ENCODE measurements around the gene AKAP13. TPM values are rescaled to one million over a fixed set of nuclear protein-coding genes. Genes with fewer than 3 reads are reported as not detected.
A peak's percentile ranks its signal among the peaks of the same experiment; 100 is the strongest.

Gene AKAP13
- polyA plus RNA-seq, 3 donors, result 47.9 to 99.7 (median 92.6) TPM

DNA sequence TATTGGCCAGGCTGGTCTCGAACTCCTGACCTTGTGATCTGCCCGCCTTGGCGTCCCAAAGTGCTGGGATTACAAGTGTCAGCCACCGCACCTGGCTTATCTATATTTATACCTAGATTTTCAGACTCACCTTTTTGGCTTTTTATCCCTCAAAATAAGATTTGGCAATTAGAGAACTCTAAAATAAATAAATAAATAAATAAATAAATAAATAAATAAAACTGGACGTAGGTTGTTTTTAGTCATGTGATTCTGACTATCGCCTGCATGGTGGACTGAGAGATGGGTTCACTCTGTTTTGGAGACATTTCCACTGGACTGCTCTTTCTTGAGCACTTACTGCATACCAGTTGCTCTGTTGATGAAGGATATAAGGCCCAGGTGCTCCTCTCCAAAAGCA, 46.2 kb upstream of the AKAP13 start:
- Histone ChIP-seq H3K4me3 (replicated peaks in 1 of 3; ENCODE audit: low read depth in 2 of 3, low read length in 3 of 3) (no peak overlapping the region), H3K4me1 (ENCODE audit: control insufficient read depth in 1 of 2, insufficient read depth in 2 of 2, low read length in 2 of 2) (peaks cover 19 to 23% of the 10 kb centered on the region in 2 donors), H4K20me1 (ENCODE audit: insufficient read depth, low read length) (no peaks in the 10 kb centered on the region), H3K9ac (ENCODE audit: insufficient read depth, low read length, poor library complexity, severe bottlenecking) (no peak overlapping the region), H3K27ac (ENCODE audit: low read depth in 1 of 2, low read length in 2 of 2) (no peak overlapping the region), H3K27me3 (ENCODE audit: control insufficient read depth in 2 of 2, insufficient read depth in 2 of 2, low read length in 2 of 2) (no peaks in the 10 kb centered on the region), H3K4me2 (replicated peaks; ENCODE audit: extremely low read depth, low read length, poor library complexity, severe bottlenecking) (no peak overlapping the region), H3K36me3 (replicated peaks in 1 of 2; ENCODE audit: control insufficient read depth in 1 of 2, insufficient read depth in 2 of 2, low read length in 2 of 2) (no peaks in the 10 kb centered on the region), H2AFZ (ENCODE audit: insufficient read depth, low read depth, low read length, poor library complexity, severe bottlenecking) (no peak overlapping the region), H3K9me3 (replicated peaks in 1 of 2; ENCODE audit: control insufficient read depth in 1 of 2, insufficient read depth in 1 of 2, low read length in 2 of 2) (no peaks in the 10 kb centered on the region), H3K79me2 (ENCODE audit: insufficient read depth, low read length) (no peaks in the 10 kb centered on the region)
- Mint-ChIP-seq H3K36me3 (no peaks in the 10 kb centered on the region), H3K27me3 (ENCODE audit: low read depth in 3 of 3) (peaks cover 0 to 6% (median 2%) of the 10 kb centered on the region in 3 donors), H3K4me1 (peaks cover 24% of the 10 kb centered on the region), H3K27ac (no peak overlapping the region), H3K9me3 (peaks cover 0 to 5% (median 0%) of the 10 kb centered on the region in 7 donors), H3K4me3 (no peak overlapping the region)
- no peak for DNase-seq
- TF ChIP-seq, protein P1, sequence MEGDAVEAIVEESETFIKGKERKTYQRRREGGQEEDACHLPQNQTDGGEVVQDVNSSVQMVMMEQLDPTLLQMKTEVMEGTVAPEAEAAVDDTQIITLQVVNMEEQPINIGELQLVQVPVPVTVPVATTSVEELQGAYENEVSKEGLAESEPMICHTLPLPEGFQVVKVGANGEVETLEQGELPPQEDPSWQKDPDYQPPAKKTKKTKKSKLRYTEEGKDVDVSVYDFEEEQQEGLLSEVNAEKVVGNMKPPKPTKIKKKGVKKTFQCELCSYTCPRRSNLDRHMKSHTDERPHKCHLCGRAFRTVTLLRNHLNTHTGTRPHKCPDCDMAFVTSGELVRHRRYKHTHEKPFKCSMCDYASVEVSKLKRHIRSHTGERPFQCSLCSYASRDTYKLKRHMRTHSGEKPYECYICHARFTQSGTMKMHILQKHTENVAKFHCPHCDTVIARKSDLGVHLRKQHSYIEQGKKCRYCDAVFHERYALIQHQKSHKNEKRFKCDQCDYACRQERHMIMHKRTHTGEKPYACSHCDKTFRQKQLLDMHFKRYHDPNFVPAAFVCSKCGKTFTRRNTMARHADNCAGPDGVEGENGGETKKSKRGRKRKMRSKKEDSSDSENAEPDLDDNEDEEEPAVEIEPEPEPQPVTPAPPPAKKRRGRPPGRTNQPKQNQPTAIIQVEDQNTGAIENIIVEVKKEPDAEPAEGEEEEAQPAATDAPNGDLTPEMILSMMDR (IDR thresholded peaks at IDR 0.05), result no peak
- no CpG with 5 or more reads among the region's 6 CpGs for WGBS (ENCODE audit: insufficient coverage)
- intact Hi-C loops (cut with micrococcal nuclease), result no loop called here

DNA sequence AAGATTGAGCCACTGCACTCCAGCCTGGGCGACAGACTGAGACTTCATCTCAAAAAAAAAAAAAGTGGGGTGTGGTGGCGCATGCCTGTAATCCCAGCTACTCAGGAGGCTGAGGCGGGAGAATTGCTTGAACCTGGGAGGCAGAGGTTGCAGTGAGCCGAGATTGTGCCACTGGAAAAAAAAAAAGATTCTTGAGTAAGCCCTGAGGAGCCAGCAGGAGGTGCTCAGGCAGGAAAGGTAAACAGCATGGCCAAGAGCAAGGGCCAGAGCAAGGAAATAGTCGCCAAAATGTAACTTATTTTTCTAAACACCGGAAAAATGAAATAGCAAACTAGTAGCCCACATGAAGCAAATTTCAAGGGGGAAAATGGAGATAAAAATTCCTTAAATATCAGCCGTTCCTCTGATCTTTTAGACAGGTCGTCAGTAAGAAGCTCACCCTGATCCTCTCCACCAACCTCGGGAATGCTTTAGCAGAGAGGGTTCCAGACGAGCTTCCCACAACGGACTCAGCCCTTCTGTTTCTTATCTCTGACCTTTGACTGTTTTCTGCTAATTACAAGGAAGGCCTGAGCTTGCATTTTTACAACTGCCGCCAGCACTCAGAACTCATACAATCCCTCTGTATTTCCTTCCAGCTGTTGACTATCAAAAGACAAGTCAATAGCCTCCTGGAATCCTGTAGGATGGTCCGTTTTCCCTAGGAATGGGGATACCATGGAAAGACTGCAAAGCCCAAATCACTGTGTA, 45.0 kb upstream of the AKAP13 start:
- H3K4me3 Mint-ChIP-seq, result no peak overlapping the region
- H3K36me3 Mint-ChIP-seq, result no peaks in the 10 kb centered on the region
- intact Hi-C loops (cut with micrococcal nuclease), result no loop called here
- no peaks in the 10 kb centered on the region for H3K27me3 ChIP-seq (ENCODE audit: control insufficient read depth in 2 of 2, insufficient read depth in 2 of 2, low read length in 2 of 2)
- no peaks in the 10 kb centered on the region for H3K36me3 ChIP-seq (replicated peaks in 1 of 2; ENCODE audit: control insufficient read depth in 1 of 2, insufficient read depth in 2 of 2, low read length in 2 of 2)
- DNase-seq, result no peak
- H3K4me1 ChIP-seq (ENCODE audit: control insufficient read depth in 1 of 2, insufficient read depth in 2 of 2, low read length in 2 of 2), result peaks cover 12 to 15% of the 10 kb centered on the region in 2 donors
- peaks cover 0 to 6% (median 2%) of the 10 kb centered on the region in 3 donors for H3K27me3 Mint-ChIP-seq (ENCODE audit: low read depth in 3 of 3)
- WGBS (ENCODE audit: insufficient coverage), result 93% methylated on average over 9 of the region's 13 CpGs
- peak overlapping the region in 1 of 7 donors; percentile 60 for H3K27ac Mint-ChIP-seq
- no peak overlapping the region for H3K4me3 ChIP-seq (replicated peaks in 1 of 3; ENCODE audit: low read depth in 2 of 3, low read length in 3 of 3)
- no peaks in the 10 kb centered on the region for H3K9me3 ChIP-seq (replicated peaks in 1 of 2; ENCODE audit: control insufficient read depth in 1 of 2, insufficient read depth in 1 of 2, low read length in 2 of 2)
- TF ChIP-seq, protein P1 (IDR thresholded peaks at IDR 0.05), result no peak
- peaks cover 0 to 5% (median 0%) of the 10 kb centered on the region in 7 donors for H3K9me3 Mint-ChIP-seq
- H2AFZ ChIP-seq (ENCODE audit: insufficient read depth, low read depth, low read length, poor library complexity, severe bottlenecking), result no peak overlapping the region
- H3K79me2 ChIP-seq (ENCODE audit: insufficient read depth, low read length), result no peaks in the 10 kb centered on the region
- H3K27ac ChIP-seq (ENCODE audit: low read depth in 1 of 2, low read length in 2 of 2), result no peak overlapping the region
- H4K20me1 ChIP-seq (ENCODE audit: insufficient read depth, low read length), result no peaks in the 10 kb centered on the region
- no peak overlapping the region for H3K9ac ChIP-seq (ENCODE audit: insufficient read depth, low read length, poor library complexity, severe bottlenecking)
- H3K4me1 Mint-ChIP-seq, result peaks cover 14% of the 10 kb centered on the region
- H3K4me2 ChIP-seq (replicated peaks; ENCODE audit: extremely low read depth, low read length, poor library complexity, severe bottlenecking), result no peak overlapping the region
